Vagina (tissue), 2 donors: ENCODE measurements around the gene THSD7A.

Experiments
- POLR2A ChIP-seq, 2 donors: fragments of 450-650 bp; IDR thresholded peaks; one replicate each; pipeline ENCODE4 v1.6.1; 2017; ENCODE audit warnings: antibody characterized with exemption in 2 of 2, mild to moderate bottlenecking in 2 of 2, moderate library complexity in 2 of 2
- TF ChIP-seq, protein P1 (sequence below), 3 experiments: fragments of 450-650 bp in 2 of 3; fragments of 200-600 bp in 1 of 3; sonication (generic) in 1 of 3; IDR thresholded peaks; one replicate each; pipeline ENCODE4 v1.5.1; 2017 to 2019; ENCODE audit warnings: antibody characterized with exemption in 3 of 3, mild to moderate bottlenecking in 2 of 3, moderate library complexity in 2 of 3

- TF ChIP-seq, protein P1, sequence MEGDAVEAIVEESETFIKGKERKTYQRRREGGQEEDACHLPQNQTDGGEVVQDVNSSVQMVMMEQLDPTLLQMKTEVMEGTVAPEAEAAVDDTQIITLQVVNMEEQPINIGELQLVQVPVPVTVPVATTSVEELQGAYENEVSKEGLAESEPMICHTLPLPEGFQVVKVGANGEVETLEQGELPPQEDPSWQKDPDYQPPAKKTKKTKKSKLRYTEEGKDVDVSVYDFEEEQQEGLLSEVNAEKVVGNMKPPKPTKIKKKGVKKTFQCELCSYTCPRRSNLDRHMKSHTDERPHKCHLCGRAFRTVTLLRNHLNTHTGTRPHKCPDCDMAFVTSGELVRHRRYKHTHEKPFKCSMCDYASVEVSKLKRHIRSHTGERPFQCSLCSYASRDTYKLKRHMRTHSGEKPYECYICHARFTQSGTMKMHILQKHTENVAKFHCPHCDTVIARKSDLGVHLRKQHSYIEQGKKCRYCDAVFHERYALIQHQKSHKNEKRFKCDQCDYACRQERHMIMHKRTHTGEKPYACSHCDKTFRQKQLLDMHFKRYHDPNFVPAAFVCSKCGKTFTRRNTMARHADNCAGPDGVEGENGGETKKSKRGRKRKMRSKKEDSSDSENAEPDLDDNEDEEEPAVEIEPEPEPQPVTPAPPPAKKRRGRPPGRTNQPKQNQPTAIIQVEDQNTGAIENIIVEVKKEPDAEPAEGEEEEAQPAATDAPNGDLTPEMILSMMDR (IDR thresholded peaks at IDR 0.05): no peak
- TF ChIP-seq POLR2A (IDR thresholded peaks at IDR 0.05): no peak
Observed at GRCh38 chr7:11436316-11436715, 395.7 kb downstream of the THSD7A start.
